ENCODE data around the gene TMTC2.

Gene TMTC2

DNA sequence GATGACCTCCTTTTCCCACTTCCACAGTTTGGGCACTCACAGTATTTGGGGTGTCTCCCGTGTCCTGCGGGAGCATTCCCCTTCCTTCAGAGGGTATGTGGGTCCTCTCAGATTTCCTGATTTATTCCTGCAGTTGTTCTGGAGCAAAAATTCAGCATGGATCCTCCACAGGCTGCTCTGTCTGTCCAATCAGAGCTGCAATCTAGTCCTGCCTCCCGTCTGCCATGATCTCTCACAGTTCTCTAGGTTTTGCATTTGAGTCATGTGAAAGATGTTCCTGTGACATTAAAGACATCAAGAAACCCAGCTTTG, 435.9 kb downstream of the TMTC2 start:
- TF ChIP-seq, protein P1, sequence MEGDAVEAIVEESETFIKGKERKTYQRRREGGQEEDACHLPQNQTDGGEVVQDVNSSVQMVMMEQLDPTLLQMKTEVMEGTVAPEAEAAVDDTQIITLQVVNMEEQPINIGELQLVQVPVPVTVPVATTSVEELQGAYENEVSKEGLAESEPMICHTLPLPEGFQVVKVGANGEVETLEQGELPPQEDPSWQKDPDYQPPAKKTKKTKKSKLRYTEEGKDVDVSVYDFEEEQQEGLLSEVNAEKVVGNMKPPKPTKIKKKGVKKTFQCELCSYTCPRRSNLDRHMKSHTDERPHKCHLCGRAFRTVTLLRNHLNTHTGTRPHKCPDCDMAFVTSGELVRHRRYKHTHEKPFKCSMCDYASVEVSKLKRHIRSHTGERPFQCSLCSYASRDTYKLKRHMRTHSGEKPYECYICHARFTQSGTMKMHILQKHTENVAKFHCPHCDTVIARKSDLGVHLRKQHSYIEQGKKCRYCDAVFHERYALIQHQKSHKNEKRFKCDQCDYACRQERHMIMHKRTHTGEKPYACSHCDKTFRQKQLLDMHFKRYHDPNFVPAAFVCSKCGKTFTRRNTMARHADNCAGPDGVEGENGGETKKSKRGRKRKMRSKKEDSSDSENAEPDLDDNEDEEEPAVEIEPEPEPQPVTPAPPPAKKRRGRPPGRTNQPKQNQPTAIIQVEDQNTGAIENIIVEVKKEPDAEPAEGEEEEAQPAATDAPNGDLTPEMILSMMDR (IDR thresholded peaks at IDR 0.05; ENCODE audit: control insufficient read depth, extremely low read depth, insufficient read depth), result no peak
- H3K4me3 ChIP-seq (ENCODE audit: low read depth, low read length), result no peak overlapping the region
- no peak for DNase-seq (ENCODE audit: low read depth)

GRCh38 chr12:83123039-83123438, 436.3 kb downstream of the TMTC2 start:
- no peak overlapping the region for H3K4me3 ChIP-seq (ENCODE audit: low read depth, low read length)
- no peak for DNase-seq (ENCODE audit: low read depth)
- TF ChIP-seq, protein P1 (IDR thresholded peaks at IDR 0.05; ENCODE audit: control insufficient read depth, extremely low read depth, insufficient read depth), result no peak

DNA sequence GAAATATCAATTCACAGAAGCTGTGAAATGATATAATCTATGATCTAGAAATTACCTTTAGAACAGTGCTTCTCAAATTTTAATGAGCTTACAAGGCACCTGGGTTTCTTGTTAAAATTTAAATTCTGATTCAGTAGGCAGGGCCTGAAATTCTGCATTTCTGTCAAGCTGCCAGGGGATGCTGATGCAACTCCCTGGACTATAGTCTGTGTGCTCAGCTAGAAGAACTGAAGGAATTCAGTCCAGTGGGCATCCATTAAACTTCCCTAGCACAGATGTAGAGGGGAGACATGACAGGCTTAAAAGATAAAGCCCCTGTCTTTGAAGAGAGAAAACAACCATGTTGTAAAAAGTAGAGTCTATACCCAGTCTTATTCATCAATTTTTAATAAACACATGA, 441.8 kb downstream of the TMTC2 start:
- no peak for DNase-seq (ENCODE audit: low read depth)
- TF ChIP-seq, protein P1 (IDR thresholded peaks at IDR 0.05; ENCODE audit: control insufficient read depth, extremely low read depth, insufficient read depth), result no peak
- H3K4me3 ChIP-seq (ENCODE audit: low read depth, low read length), result no peak overlapping the region

- TF ChIP-seq, protein P1 (IDR thresholded peaks at IDR 0.05; ENCODE audit: control insufficient read depth, extremely low read depth, insufficient read depth), result no peak
- DNase-seq (ENCODE audit: low read depth), result no peak
- no peak overlapping the region for H3K4me3 ChIP-seq (ENCODE audit: low read depth, low read length)
Measured at GRCh38 chr12:83130178-83130577, 443.5 kb downstream of the TMTC2 start.

GRCh38 chr12:83132360-83132759, 445.7 kb downstream of the TMTC2 start:
- TF ChIP-seq, protein P1 (IDR thresholded peaks at IDR 0.05; ENCODE audit: control insufficient read depth, extremely low read depth, insufficient read depth), result no peak
- no peak for DNase-seq (ENCODE audit: low read depth)
- H3K4me3 ChIP-seq (ENCODE audit: low read depth, low read length), result no peak overlapping the region

GRCh38 chr12:83136411-83136810, 449.7 kb downstream of the TMTC2 start:
- no peak for DNase-seq (ENCODE audit: low read depth)
- no peak overlapping the region for H3K4me3 ChIP-seq (ENCODE audit: low read depth, low read length)
- TF ChIP-seq, protein P1 (IDR thresholded peaks at IDR 0.05; ENCODE audit: control insufficient read depth, extremely low read depth, insufficient read depth), result no peak

GRCh38 chr12:83140135-83140534, 453.4 kb downstream of the TMTC2 start:
- TF ChIP-seq, protein P1 (IDR thresholded peaks at IDR 0.05; ENCODE audit: control insufficient read depth, extremely low read depth, insufficient read depth), result no peak
- DNase-seq (ENCODE audit: low read depth), result no peak
- H3K4me3 ChIP-seq (ENCODE audit: low read depth, low read length), result no peak overlapping the region
